Measurements from ENCODE around the gene TMEM18.

TMEM18 gene

GRCh38 chr2:634636-635388, 42.4 kb downstream of the TMEM18 start:
- no peak for DNase-seq (ENCODE audit: low read depth in 2 of 2)

- DNase-seq (ENCODE audit: low read depth in 2 of 2): no peak
Measured at GRCh38 chr2:634041-634440, 43.2 kb downstream of the TMEM18 start.

- DNase-seq (ENCODE audit: low read depth in 2 of 2): no peak
Measured at GRCh38 chr2:633371-633770, 43.8 kb downstream of the TMEM18 start.

GRCh38 chr2:632471-632870, 44.7 kb downstream of the TMEM18 start:
- no peak for DNase-seq (ENCODE audit: low read depth in 2 of 2)

GRCh38 chr2:631741-632140, 45.5 kb downstream of the TMEM18 start:
- no peak for DNase-seq (ENCODE audit: low read depth in 2 of 2)

- DNase-seq (ENCODE audit: low read depth in 2 of 2): no peak
Measured at GRCh38 chr2:630451-631320, 46.5 kb downstream of the TMEM18 start.

GRCh38 chr2:629961-630360, 47.2 kb downstream of the TMEM18 start:
- no peak for DNase-seq (ENCODE audit: low read depth in 2 of 2)

GRCh38 chr2:628651-629050, 48.6 kb downstream of the TMEM18 start:
- DNase-seq (ENCODE audit: low read depth in 2 of 2): no peak

GRCh38 chr2:627926-628560, 49.2 kb downstream of the TMEM18 start:
- DNase-seq (ENCODE audit: low read depth in 2 of 2): no peak

- DNase-seq (ENCODE audit: low read depth in 2 of 2): no peak
Measured at GRCh38 chr2:627340-627709, 49.9 kb downstream of the TMEM18 start.

- no peak for DNase-seq (ENCODE audit: low read depth in 2 of 2)
Measured at GRCh38 chr2:626491-627339, 50.5 kb downstream of the TMEM18 start.

GRCh38 chr2:625415-626333, 51.5 kb downstream of the TMEM18 start:
- no peak for DNase-seq (ENCODE audit: low read depth in 2 of 2)

GRCh38 chr2:624551-625347, 52.5 kb downstream of the TMEM18 start:
- no peak for DNase-seq (ENCODE audit: low read depth in 2 of 2)

GRCh38 chr2:624096-624495, 53.1 kb downstream of the TMEM18 start:
- no peak for DNase-seq (ENCODE audit: low read depth in 2 of 2)

GRCh38 chr2:623130-623922, 53.9 kb downstream of the TMEM18 start:
- DNase-seq (ENCODE audit: low read depth in 2 of 2): no peak

- no peak for DNase-seq (ENCODE audit: low read depth in 2 of 2)
Measured at GRCh38 chr2:622357-622756, 54.8 kb downstream of the TMEM18 start.

- no peak for DNase-seq (ENCODE audit: low read depth in 2 of 2)
Measured at GRCh38 chr2:621303-622099, 55.7 kb downstream of the TMEM18 start.

Measured in fibroblast of skin of left quadriceps (primary cell).